ENCODE results near the gene NMBR.
"Not testable (repeated sequence)": the region's sequence is repeated elsewhere in the genome, so short reads cannot be mapped to it uniquely, and the experiment has no call there.

The NMBR gene

GRCh38 chr6:142146828-142147662 lies at the start of gene NMBR, which contains the start of gene VTA1:
NMBR (minus strand) TSS chr6:142147122; CDS start chr6:142088658, 58,464 bp downstream.
VTA1 (plus strand) TSS chr6:142147263; CDS start chr6:142147288, 25 bp downstream.
- TF ChIP-seq, protein P1, sequence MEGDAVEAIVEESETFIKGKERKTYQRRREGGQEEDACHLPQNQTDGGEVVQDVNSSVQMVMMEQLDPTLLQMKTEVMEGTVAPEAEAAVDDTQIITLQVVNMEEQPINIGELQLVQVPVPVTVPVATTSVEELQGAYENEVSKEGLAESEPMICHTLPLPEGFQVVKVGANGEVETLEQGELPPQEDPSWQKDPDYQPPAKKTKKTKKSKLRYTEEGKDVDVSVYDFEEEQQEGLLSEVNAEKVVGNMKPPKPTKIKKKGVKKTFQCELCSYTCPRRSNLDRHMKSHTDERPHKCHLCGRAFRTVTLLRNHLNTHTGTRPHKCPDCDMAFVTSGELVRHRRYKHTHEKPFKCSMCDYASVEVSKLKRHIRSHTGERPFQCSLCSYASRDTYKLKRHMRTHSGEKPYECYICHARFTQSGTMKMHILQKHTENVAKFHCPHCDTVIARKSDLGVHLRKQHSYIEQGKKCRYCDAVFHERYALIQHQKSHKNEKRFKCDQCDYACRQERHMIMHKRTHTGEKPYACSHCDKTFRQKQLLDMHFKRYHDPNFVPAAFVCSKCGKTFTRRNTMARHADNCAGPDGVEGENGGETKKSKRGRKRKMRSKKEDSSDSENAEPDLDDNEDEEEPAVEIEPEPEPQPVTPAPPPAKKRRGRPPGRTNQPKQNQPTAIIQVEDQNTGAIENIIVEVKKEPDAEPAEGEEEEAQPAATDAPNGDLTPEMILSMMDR (conservative IDR thresholded peaks at IDR 0.05; ENCODE audit: low read depth, low read length), result peak; percentile 95
- H3K4me3 ChIP-seq (ENCODE audit: low read length), result peak within 1 kb of the TSS; percentile 95
- DNase-seq (ENCODE audit: low read depth), result peak; percentile 98

DNA sequence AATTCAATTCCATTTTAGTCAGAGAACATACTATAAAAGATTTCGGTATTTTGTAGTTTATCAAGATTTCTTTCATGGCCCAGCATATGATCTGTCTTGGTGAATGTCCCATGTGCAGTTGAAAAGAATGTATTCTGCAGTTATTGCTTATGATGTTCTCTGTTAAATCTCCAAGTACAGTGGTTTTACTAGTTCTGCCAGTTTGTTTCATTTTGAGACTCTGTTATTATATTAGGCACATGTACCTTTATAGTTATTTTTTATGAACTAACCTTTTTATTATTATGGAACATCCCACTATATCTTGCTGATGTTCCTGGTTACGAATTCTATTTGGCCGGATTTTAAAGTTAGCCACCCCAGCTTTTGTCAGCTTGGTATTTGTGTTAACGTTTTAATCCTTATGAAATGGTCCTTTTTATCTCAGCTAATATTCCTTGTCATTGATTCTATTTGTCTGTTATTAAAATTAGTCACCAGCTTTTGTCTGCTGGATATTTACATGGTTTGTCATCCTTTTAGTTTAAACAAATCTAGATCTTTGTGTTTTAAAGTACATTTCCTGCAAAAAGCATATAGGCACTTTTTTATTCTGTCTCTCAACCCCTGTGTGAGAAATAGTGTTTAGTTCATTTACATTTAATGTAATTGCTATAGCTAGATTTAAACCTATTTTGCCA lies 49.1 kb upstream of the NMBR start:
- TF ChIP-seq, protein P1 (conservative IDR thresholded peaks at IDR 0.05; ENCODE audit: low read depth, low read length), result no peak
- no peak for DNase-seq (ENCODE audit: low read depth)
- no peak overlapping the region for H3K4me3 ChIP-seq (ENCODE audit: low read length)

- TF ChIP-seq, protein P1 (conservative IDR thresholded peaks at IDR 0.05; ENCODE audit: low read depth, low read length), result no peak
- H3K4me3 ChIP-seq (ENCODE audit: low read length), result no peak overlapping the region
- no peak for DNase-seq (ENCODE audit: low read depth)
Measured at GRCh38 chr6:142193621-142194020, 46.7 kb upstream of the NMBR start.

DNA sequence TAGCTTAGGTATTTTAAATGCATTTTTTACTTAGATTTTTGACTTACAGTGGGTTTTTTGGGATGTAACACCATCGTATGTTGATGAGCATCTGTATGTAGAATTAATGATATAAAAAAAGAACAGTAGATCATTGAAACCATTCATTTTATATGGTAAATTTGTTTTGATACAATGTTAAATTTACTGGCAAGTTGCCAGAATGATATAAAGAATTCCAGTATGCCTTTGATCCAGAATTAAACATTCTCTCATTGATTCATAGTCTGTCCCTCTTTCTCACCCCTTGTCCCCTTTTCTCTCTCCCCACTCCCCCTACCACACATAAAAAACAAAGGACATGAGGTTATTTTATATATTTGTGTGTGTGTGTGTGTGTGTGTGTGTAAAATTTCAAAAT lies 45.4 kb upstream of the NMBR start:
- H3K4me3 ChIP-seq (ENCODE audit: low read length), result no peak overlapping the region
- TF ChIP-seq, protein P1 (conservative IDR thresholded peaks at IDR 0.05; ENCODE audit: low read depth, low read length), result no peak
- DNase-seq (ENCODE audit: low read depth), result no peak

GRCh38 chr6:142189057-142189456 lies 42.1 kb upstream of the NMBR start:
- no peak for DNase-seq (ENCODE audit: low read depth)
- H3K4me3 ChIP-seq (ENCODE audit: low read length), result no peak overlapping the region
- TF ChIP-seq, protein P1 (conservative IDR thresholded peaks at IDR 0.05; ENCODE audit: low read depth, low read length), result no peak

DNA sequence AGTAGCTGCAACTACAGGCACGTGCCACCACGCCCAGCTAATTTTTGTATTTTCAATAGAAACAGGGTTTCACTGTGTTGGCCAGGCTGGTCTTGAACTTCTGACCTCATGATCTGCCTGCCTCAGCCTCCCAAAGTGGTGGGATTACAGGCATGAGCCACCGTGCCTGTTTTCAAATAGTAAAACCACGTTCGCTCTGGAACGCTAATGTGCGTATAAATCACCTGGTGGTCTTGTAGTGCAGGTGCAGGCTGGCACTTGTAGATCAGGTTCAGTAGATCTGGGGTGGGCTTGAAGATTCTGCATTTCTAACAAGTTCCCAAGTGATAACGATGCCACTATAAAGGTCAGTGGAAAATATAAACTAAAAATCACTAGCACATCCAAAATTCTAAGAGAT lies 41.4 kb upstream of the NMBR start:
- DNase-seq (ENCODE audit: low read depth); H3K4me3 ChIP-seq (ENCODE audit: low read length): not testable (repeated sequence)
- TF ChIP-seq, protein P1 (conservative IDR thresholded peaks at IDR 0.05; ENCODE audit: low read depth, low read length), result peak; percentile 24

Measured in retinal pigment epithelial cell (primary cell).